Subcutaneous adipose tissue (tissue), 4 donors: Measurements from ENCODE around the gene TIMM44. TPM values are rescaled to one million over a fixed set of nuclear protein-coding genes. Genes with fewer than 3 reads are reported as not detected.

Experiments used
- total RNA-seq, 4 donors: library from RNA; depleted of rRNA; stranded (reverse); fragments of >200 nt; gene quantifications; one replicate each; pipeline ENCODE4 v1.1.0, GENCODE V29; 2016
- TF ChIP-seq, protein P1 (sequence below): fragments of 450-650 bp; IDR thresholded peaks from one replicate; pipeline ENCODE4 v1.5.1; 2016; ENCODE audit warnings: low read depth, mild to moderate bottlenecking, control low read depth, antibody characterized with exemption, moderate library complexity

TIMM44 gene
- total RNA-seq, 4 donors from 2014 or later, result 31.6 to 44.1 (median 38.0) TPM

DNA sequence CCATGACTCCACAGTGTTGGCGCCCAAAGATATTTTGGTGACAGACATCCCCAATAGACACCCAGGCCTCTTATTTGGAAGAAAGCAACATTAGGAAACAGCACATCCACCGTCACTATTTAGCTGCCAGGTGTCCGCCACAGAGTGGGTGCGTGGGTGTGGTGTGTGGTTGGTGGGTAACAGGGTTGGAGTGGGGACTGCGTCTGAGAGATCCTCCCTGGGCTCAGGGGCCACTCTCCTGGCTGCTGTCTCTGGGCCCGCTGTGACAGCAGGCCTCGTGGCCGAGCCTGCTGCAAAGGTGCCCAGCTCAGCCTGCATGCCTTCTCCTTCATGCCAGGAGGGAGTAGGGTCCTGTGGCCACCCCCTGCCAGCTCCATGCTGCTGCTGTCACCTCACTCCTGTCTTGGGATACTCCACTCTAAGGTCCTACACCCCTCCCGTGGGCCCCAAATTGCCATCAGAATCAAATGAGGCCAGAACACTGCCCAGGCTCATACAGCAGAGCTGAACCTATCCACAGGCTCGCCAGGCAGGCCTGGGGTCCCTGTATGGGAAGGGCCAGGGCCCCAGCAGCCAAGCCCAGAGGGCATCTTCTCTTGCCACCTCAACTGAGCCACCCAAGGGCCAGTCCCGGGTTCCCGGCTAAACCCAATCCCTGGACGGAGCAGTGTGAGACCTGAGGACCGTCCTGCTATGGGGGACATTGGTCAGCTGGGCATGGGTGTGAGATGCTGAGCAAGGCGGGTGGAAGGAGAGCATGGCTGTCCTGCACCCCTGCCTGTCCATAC, 24.7 kb upstream of the TIMM44 start:
- TF ChIP-seq, protein P1, sequence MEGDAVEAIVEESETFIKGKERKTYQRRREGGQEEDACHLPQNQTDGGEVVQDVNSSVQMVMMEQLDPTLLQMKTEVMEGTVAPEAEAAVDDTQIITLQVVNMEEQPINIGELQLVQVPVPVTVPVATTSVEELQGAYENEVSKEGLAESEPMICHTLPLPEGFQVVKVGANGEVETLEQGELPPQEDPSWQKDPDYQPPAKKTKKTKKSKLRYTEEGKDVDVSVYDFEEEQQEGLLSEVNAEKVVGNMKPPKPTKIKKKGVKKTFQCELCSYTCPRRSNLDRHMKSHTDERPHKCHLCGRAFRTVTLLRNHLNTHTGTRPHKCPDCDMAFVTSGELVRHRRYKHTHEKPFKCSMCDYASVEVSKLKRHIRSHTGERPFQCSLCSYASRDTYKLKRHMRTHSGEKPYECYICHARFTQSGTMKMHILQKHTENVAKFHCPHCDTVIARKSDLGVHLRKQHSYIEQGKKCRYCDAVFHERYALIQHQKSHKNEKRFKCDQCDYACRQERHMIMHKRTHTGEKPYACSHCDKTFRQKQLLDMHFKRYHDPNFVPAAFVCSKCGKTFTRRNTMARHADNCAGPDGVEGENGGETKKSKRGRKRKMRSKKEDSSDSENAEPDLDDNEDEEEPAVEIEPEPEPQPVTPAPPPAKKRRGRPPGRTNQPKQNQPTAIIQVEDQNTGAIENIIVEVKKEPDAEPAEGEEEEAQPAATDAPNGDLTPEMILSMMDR, result no peak

DNA sequence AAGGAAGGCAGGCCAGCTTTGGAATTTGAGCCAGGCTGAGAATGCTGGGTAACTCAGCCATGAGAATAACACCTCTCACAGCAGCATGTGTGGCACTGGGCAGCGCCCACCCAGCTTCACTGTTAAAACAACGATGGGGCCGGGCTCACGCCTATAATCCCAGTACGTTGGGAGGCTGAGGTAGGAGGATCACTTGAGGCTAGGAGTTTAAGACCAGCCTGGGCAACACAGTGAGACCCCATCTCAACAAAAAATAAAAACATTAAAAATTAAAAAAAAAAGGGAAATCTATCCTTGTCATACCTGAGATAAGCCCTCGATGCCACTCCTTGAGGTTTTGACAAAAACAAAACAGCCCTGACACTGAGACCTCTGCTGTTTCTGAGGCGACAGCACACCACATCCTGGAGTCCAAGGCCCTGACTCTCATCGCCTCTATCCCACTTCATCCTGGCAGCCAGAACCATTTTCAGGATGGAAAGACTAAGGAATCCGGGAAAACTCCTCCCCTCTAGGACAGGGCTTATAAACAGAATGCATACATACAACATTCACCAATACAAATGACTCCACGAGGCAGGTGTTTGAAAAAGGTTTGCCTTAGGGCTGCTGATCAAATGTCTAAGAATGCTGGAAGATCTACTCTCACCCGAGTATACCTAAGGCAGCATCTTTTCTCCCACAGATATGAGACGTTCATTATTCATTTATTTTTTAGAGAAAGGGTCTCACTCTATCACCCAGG, 22.6 kb upstream of the TIMM44 start:
- TF ChIP-seq, protein P1, result no peak

DNA sequence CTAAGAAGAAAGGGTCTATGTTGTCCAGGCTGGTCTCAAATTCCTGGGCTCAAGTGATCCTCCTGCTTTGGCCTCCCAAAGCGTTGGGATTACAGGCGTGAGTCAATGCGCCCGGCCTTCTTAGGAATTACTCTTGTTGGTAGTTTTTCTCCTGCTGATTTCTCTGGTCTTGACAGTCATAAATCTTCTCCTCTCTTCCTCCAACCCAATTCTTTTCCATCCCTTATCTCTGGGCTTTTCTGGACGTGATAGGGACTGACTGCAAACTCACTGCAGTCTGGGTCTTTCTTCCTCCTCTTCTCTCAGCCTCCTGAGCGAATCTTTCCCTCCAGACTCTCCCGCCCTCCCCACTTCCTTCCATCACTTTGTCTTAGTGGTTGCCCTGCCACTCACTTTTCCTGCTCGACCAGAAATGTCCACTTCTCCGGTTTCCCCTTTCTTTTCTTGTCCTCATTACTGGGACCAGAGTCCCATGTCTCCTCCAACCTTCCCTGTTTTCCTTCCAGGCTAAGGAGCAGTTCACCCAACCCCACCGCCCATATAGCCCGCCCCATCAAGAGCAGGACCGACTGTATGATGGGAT, 21.9 kb upstream of the TIMM44 start:
- TF ChIP-seq, protein P1, result no peak

DNA sequence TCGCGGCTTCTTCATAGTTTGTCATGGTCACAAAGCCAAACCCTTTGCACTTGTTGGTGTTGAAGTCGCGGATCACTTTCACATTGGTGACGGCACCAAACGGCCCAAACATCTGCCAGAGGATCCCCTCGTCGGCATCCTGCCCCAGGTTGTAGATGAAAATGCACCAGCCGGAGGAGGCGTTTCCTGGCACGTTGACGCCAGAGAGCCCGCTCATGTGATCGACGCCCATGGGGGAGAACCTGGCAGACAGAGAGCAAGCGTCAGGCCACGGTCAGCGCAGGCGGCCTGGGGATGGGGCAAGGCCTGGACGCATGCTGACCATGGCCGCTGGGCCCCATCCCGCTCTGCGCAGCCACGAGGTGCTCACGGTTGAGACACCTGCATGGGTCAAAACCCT, 20.1 kb upstream of the TIMM44 start:
- TF ChIP-seq, protein P1, result no peak

DNA sequence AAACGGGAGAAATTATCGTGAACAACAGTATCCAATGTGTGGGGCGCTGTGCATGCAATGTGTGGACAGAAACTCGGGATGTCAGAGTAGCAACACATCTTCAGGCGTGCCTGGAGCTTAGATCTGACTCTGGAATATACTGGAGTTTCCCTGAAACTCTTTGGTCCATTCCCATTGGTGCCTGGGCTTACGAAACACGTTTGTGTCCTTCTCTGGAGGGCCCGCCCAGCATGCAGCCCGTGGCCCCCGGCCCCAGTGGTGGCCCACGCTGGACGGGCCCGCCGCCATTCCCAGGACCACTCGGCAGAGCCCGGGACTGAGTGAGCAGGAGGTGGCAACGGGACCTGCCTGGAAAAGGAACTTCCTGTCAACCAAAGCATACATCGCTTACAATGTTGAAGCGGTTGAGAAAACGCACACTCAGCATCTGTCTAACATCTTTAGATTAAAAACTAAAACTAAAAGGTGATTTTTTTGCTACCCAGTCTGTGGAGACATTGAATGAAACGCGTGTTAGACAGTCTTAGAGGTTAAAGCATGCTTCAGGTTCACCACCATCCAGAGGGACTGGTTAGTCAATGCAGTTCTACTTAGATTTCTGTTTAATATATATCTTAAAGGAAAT, 19.3 kb upstream of the TIMM44 start:
- TF ChIP-seq, protein P1, result no peak

DNA sequence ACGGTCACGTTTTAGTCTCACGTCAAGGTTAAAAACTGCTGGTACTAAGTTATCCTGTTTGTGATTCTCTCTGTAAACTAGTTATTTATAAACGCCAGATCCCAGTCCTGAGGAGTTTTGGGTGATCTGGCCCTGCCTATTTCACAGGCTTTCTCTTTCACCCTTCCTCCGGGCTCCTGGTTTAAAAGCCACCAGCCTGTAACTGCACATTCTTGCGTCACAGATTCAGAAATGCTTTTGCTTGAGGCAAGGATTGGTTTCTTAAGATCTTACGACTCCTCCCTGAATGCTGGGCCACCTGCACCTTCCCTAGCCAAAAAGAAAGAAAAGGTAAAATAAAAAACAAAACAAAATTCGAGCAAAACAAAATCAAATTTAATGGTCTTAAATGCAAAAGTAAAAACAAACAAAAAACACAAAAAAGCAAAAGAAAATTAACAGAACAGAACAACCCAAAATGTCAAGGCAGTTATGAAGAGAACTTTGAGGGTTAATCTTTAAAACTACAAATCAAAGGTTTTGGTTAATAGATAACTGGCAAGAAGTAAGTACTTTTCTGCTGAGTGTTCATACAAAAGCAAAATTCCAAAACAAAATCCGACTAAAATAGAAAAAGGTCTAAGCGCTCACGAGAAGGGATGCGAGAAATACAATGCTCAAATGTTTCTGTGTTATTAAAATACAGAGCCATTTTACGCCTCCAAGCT, 18.6 kb upstream of the TIMM44 start:
- TF ChIP-seq, protein P1, result no peak
